ENCODE results near the gene ST14. TPM values are rescaled to one million over a fixed set of nuclear protein-coding genes. Genes with fewer than 3 reads are reported as not detected.
A peak's percentile ranks its signal among the peaks of the same experiment; 100 is the strongest.

Gene ST14
- total RNA-seq, 1 donor from 2014 or later = 0.12 TPM

DNA sequence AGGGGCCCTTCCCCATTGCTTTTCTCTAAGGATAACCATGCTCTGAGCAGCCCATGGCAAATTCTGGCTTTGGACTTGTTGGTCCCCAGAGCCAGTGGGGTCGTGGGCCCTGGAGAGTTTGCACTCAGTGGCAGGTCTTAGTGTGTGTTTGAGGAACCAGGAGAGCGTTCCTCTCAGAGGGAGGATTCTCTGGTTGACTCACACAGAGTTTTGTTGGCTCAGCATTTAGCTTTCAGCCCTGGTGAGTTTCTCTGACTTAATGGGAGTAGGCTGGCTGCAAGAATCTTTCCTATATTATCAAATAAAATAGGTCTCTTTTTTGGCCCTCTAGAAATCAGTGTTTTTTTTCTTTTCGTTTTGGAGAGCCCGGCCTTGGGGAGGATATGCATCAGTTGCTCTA lies 20.9 kb downstream of the ST14 start:
- no peak overlapping the region for H3K27ac Mint-ChIP-seq (ENCODE audit: unreplicated experiment)
- DNase-seq = no peak
- H3K27me3 Mint-ChIP-seq (ENCODE audit: unreplicated experiment) = peaks cover 5% of the 10 kb centered on the region
- peaks cover 25% of the 10 kb centered on the region for H3K4me1 Mint-ChIP-seq (ENCODE audit: low read depth, unreplicated experiment)
- H3K9me3 Mint-ChIP-seq (ENCODE audit: unreplicated experiment) = peaks cover 8% of the 10 kb centered on the region
- TF ChIP-seq, protein P1, sequence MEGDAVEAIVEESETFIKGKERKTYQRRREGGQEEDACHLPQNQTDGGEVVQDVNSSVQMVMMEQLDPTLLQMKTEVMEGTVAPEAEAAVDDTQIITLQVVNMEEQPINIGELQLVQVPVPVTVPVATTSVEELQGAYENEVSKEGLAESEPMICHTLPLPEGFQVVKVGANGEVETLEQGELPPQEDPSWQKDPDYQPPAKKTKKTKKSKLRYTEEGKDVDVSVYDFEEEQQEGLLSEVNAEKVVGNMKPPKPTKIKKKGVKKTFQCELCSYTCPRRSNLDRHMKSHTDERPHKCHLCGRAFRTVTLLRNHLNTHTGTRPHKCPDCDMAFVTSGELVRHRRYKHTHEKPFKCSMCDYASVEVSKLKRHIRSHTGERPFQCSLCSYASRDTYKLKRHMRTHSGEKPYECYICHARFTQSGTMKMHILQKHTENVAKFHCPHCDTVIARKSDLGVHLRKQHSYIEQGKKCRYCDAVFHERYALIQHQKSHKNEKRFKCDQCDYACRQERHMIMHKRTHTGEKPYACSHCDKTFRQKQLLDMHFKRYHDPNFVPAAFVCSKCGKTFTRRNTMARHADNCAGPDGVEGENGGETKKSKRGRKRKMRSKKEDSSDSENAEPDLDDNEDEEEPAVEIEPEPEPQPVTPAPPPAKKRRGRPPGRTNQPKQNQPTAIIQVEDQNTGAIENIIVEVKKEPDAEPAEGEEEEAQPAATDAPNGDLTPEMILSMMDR (IDR thresholded peaks at IDR 0.05; ENCODE audit: partially characterized antibody, unreplicated experiment) = no peak
- no peak overlapping the region for H3K4me3 Mint-ChIP-seq (ENCODE audit: unreplicated experiment)
- H3K36me3 Mint-ChIP-seq (ENCODE audit: unreplicated experiment) = no peaks in the 10 kb centered on the region

DNA sequence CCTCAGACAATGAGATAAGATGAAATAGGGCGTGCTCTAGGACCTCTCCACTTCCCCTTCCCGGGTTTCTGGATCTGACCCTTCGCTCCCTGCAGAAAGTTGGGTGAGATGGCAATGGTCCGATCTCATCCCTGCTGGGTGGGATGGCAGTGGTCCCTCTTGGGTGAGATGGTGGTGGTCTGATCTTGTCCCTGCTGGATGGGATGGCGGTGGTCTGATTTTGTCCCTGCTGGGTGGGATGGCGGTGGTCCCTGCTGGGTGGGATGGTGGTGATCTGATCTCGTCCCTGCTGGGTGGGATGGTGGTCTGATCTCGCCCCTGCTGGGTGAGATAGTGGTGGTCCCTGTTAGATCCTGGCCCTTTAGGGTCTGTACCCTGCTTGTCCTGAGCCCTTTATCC lies 21.3 kb downstream of the ST14 start:
- Mint-ChIP-seq H3K27me3 (ENCODE audit: unreplicated experiment) (peaks cover 5% of the 10 kb centered on the region), H3K27ac (ENCODE audit: unreplicated experiment) (no peak overlapping the region), H3K4me1 (ENCODE audit: low read depth, unreplicated experiment) (peaks cover 25% of the 10 kb centered on the region), H3K4me3 (ENCODE audit: unreplicated experiment) (no peak overlapping the region), H3K9me3 (ENCODE audit: unreplicated experiment) (peaks cover 8% of the 10 kb centered on the region), H3K36me3 (ENCODE audit: unreplicated experiment) (no peaks in the 10 kb centered on the region)
- DNase-seq = no peak
- TF ChIP-seq, protein P1 (IDR thresholded peaks at IDR 0.05; ENCODE audit: partially characterized antibody, unreplicated experiment) = no peak

DNA sequence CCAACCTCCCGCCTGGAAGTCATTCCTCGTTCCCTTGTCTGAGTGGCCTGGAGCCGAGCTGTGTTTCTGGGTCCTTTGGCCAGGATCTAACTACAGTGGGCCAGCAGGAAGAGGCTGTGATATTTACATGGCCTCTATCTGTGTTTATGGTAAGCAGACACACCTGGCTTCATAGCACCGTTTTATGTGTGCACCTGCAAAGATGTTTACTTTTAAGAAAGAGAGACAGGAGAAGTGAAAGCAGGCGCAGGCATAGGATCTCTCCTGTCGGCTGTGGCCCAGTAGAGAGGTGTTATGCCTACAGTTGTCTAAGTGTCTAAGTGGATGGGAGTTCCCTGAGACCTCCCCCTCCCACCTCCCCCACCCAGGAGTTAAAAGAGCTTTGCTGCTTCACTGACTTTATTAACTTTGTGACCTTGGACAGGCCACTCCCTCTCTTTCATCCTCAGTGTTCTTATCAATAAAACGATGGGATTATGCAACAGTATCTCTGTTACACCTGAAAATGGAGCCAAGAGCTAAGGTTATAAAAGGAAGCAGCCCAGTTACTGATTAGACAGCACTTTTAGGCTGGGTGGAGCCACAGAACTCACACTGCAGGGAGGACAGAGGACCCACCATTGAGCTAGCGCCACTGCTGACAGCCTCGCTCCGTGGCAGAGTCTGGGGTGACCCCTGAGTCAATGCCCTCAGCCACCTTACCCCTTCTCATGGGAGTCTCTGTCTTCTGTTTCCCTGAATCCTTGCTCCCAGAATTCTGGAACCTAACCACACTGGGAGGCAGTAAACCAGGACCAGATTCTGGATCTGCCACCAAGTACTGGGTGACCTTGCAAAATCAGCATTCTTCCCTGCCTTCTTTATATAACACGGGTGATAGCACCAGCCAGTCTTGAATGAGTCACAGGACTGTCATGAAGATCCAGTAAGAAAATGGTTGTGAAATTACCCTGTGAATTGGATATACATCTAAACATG lies 22.0 kb downstream of the ST14 start:
- no peak for DNase-seq
- Mint-ChIP-seq H3K27ac (ENCODE audit: unreplicated experiment) (no peak overlapping the region), H3K27me3 (ENCODE audit: unreplicated experiment) (peaks cover 5% of the 10 kb centered on the region), H3K4me1 (ENCODE audit: low read depth, unreplicated experiment) (peaks cover 25% of the 10 kb centered on the region), H3K4me3 (ENCODE audit: unreplicated experiment) (no peak overlapping the region), H3K36me3 (ENCODE audit: unreplicated experiment) (no peaks in the 10 kb centered on the region), H3K9me3 (ENCODE audit: unreplicated experiment) (peaks cover 6% of the 10 kb centered on the region)
- TF ChIP-seq, protein P1 (IDR thresholded peaks at IDR 0.05; ENCODE audit: partially characterized antibody, unreplicated experiment) = no peak

DNA sequence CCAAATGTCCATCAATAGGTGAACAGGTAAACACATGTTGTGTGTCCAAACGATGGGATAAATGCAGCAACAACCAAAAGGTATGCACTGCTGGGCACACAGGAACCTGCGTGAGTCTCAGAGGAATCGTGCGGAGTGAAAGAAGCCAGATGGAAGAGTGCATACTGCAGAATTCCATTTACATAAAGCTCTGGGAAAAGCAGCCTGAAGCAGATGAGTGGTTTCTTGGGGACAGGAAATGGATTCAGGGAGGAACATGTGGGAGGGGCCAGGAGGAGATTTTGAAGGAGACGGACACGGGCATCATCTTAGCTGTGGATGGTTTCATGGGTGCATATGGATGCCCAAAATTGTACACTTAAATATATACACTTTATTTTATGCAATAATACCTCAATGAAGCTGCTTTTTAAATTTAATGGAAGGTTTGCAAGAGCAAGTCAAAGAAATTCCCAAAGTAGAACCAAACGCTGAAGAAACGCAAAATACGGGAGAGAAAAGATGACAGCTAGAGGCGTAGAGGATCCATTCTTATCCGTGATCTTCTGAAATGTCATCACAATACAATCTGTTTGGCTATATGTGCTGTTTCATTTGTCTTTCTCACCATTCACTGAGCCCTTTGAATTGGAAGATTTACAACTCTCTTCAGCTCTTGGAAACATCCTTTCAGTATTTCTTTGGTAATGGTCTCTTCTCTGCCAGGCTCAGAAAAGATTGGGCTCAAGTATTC lies 24.5 kb downstream of the ST14 start:
- TF ChIP-seq, protein P1 (IDR thresholded peaks at IDR 0.05; ENCODE audit: partially characterized antibody, unreplicated experiment) = no peak

More for the DNA sequence above, 24.5 kb downstream of the ST14 start:
- Mint-ChIP-seq H3K4me1 (ENCODE audit: low read depth, unreplicated experiment) (peaks cover 21% of the 10 kb centered on the region), H3K27me3 (ENCODE audit: unreplicated experiment) (peaks cover 7% of the 10 kb centered on the region), H3K27ac (ENCODE audit: unreplicated experiment) (peak overlapping the region; percentile 63), H3K4me3 (ENCODE audit: unreplicated experiment) (peak overlapping the region; percentile 12), H3K36me3 (ENCODE audit: unreplicated experiment) (no peaks in the 10 kb centered on the region), H3K9me3 (ENCODE audit: unreplicated experiment) (peaks cover 6% of the 10 kb centered on the region)
- DNase-seq = no peak

Measured in glutamatergic neuron (in vitro differentiated cells).